ENCODE data around the gene SLIT3.
A peak's percentile ranks its signal among the peaks of the same experiment; 100 is the strongest.

SLIT3 gene

DNA sequence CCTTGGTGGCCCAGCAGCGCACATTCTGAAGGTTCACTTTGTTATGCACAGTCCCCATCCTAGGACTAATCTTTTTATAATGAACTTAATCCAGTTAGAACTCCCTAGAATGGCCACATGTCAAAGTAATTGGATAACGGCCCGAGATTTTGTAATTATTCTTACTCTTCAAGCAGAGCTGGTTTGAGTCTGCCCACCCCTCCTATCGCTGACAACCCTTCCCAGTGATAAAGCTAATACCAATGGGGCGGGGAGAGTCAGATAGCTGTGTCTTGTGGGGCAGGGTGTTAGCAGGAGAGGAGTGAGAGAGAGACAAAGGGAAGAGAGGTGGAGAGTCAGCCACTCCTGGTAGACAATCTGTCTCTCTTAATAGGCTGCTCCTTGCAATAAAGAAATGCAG, 356.9 kb downstream of the SLIT3 start:
- Mint-ChIP-seq H3K4me3 (no peak overlapping the region), H3K36me3 (ENCODE audit: low read depth) (no peaks in the 10 kb centered on the region), H3K4me1 (peaks cover 12% of the 10 kb centered on the region), H3K27ac (peak overlapping the region in 1 of 3 experiments; percentile 46), H3K9me3 (no peaks in the 10 kb centered on the region), H3K27me3 (ENCODE audit: low read depth) (no peaks in the 10 kb centered on the region)
- TF ChIP-seq CTCF (IDR thresholded peaks at IDR 0.05; ENCODE audit: unreplicated experiment in 3 of 3) = no peak

GRCh38 chr5:168943091-168943884, 357.7 kb downstream of the SLIT3 start:
- Mint-ChIP-seq H3K9me3 (no peaks in the 10 kb centered on the region), H3K4me1 (peaks cover 12% of the 10 kb centered on the region), H3K27me3 (ENCODE audit: low read depth) (no peaks in the 10 kb centered on the region), H3K4me3 (no peak overlapping the region), H3K27ac (no peak overlapping the region), H3K36me3 (ENCODE audit: low read depth) (no peaks in the 10 kb centered on the region)
- TF ChIP-seq CTCF (IDR thresholded peaks at IDR 0.05; ENCODE audit: unreplicated experiment in 3 of 3) = no peak

DNA sequence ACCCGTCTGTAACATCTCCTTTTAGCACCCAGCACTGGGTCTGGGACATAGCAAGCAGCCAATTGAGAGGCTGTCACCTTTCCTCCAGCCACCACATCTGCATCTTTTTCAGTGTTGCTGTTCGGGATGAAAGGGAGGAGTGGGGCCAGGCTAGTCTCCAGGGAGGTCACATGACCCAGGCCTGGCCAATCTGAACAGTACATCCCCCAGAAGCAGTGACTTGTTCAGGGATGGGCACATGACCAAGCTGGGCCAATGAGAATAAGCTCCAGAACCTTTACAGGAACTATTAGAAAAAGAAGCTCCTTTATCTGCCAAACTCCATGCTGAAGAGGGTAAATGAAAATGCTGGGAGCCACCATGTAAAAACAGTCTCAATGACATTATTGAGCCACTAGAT, 359.0 kb downstream of the SLIT3 start:
- H3K36me3 Mint-ChIP-seq (ENCODE audit: low read depth) = no peaks in the 10 kb centered on the region

GRCh38 chr5:168940712-168941111, 360.2 kb downstream of the SLIT3 start:
- H3K36me3 Mint-ChIP-seq (ENCODE audit: low read depth) = no peaks in the 10 kb centered on the region
- H3K27me3 Mint-ChIP-seq (ENCODE audit: low read depth) = peaks cover 3% of the 10 kb centered on the region
- no peak overlapping the region for H3K4me3 Mint-ChIP-seq
- no peak for TF ChIP-seq CTCF (IDR thresholded peaks at IDR 0.05; ENCODE audit: unreplicated experiment in 3 of 3)
- no peaks in the 10 kb centered on the region for H3K9me3 Mint-ChIP-seq
- H3K27ac Mint-ChIP-seq = peak overlapping the region in 1 of 3 experiments; percentile 7
- peaks cover 6% of the 10 kb centered on the region for H3K4me1 Mint-ChIP-seq

More for the DNA sequence above, 359.0 kb downstream of the SLIT3 start:
- Mint-ChIP-seq H3K4me1 (peaks cover 8% of the 10 kb centered on the region), H3K9me3 (no peaks in the 10 kb centered on the region), H3K4me3 (no peak overlapping the region), H3K27me3 (ENCODE audit: low read depth) (peaks cover 2% of the 10 kb centered on the region), H3K27ac (no peak overlapping the region)
- no peak for TF ChIP-seq CTCF (IDR thresholded peaks at IDR 0.05; ENCODE audit: unreplicated experiment in 3 of 3)

- Mint-ChIP-seq H3K27me3 (ENCODE audit: low read depth) (peaks cover 3% of the 10 kb centered on the region), H3K36me3 (ENCODE audit: low read depth) (no peaks in the 10 kb centered on the region), H3K4me1 (peaks cover 6% of the 10 kb centered on the region), H3K27ac (no peak overlapping the region), H3K4me3 (no peak overlapping the region), H3K9me3 (no peaks in the 10 kb centered on the region)
- no peak for TF ChIP-seq CTCF (IDR thresholded peaks at IDR 0.05; ENCODE audit: unreplicated experiment in 3 of 3)
Measured at GRCh38 chr5:168939887-168940544, 360.9 kb downstream of the SLIT3 start.

All from nephron (organoid).